A549 (cell line): Measurements from ENCODE around the gene PIPOX.

ENCODE experiments used
- BHLHE40 ChIP-seq: IDR thresholded peaks from 2 replicates; pipeline ENCODE4 v1.6.1; 2012; ENCODE audit warnings: low read depth, low read length, inconsistent platforms
- EP300 ChIP-seq, 2 experiments: fragments of >200 bp; sonication (Bioruptor Twin); formaldehyde crosslinking; IDR thresholded peaks; 2 replicates in 1 of 2; 3 replicates in 1 of 2; pipeline ENCODE4 v1.6.1; 2016 to 2017
- FOSL2 ChIP-seq, 2 experiments: fragments of 450-650 bp in 1 of 2; fragments of >200 bp in 1 of 2; sonication (Bioruptor Twin) in 1 of 2; formaldehyde crosslinking; IDR thresholded peaks; 2 replicates each; pipeline versions ENCODE4 v1.5.0 to v1.6.1; 2016 to 2020; ENCODE audit warnings: mild to moderate bottlenecking in 1 of 2, moderate library complexity in 1 of 2
- HDAC2 ChIP-seq: fragments of 200-600 bp; sonication (generic); IDR thresholded peaks from 2 replicates; pipeline ENCODE4 v1.6.1; 2016
- JUN ChIP-seq, 2 experiments: fragments of >200 bp; sonication (Bioruptor Twin); formaldehyde crosslinking; IDR thresholded peaks; 2 replicates in 1 of 2; 3 replicates in 1 of 2; pipeline ENCODE4 v1.6.1; 2016 to 2017
- POLR2A ChIP-seq: IDR thresholded peaks from 2 replicates; pipeline ENCODE4 v1.6.1; 2012; ENCODE audit warnings: mild to moderate bottlenecking, low read length
- SMC3 ChIP-seq: fragments of >200 bp; sonication (Bioruptor Twin); formaldehyde crosslinking; IDR thresholded peaks from 3 replicates; pipeline ENCODE4 v1.6.1; 2018; ENCODE audit warnings: inconsistent platforms
- ZSCAN20 ChIP-seq: fragments of 250-450 bp; sonication (Bioruptor Pico); IDR thresholded peaks from 2 replicates; pipeline ENCODE4 v1.8.0; 2022; ENCODE audit warnings: mild to moderate bottlenecking, moderate library complexity
- TF ChIP-seq, protein P1 (sequence below): fragments of >200 bp; sonication (Bioruptor Twin); formaldehyde crosslinking; IDR thresholded peaks from 3 replicates; pipeline ENCODE4 v1.5.1; 2016
- TF ChIP-seq, protein P2 (sequence below): IDR thresholded peaks from 2 replicates; pipeline ENCODE4 v1.6.1; 2012

DNA sequence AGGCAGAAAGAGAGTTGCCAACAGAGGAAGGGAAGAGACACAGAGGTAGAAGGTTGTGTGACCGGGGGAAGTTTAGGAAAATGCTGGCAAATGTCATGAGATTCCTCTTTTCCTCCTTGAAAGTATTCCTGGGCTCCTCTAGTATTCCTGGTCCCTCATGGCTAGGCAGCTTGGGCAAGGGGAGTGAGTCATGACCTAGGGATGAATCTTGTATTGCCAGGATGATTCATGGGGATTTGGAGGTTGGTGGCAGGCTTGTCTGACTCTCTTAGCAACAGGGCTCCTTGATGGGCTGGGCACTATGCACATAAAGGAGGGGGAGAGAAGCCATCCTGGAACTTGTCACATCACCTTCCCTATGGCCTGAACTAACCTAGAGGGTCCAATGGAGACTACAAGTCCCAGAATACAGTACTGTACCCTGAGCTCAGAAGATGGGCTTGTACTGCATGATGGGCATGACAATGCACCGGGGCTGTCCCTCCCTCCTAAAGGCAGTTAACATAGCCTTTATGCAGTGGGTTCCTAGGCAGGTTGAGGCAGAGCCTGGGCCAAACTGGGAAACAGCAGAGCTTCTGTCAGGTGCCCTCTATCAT, 35.0 kb upstream of the PIPOX start:
- no peak for TF ChIP-seq POLR2A
- TF ChIP-seq, protein P1, sequence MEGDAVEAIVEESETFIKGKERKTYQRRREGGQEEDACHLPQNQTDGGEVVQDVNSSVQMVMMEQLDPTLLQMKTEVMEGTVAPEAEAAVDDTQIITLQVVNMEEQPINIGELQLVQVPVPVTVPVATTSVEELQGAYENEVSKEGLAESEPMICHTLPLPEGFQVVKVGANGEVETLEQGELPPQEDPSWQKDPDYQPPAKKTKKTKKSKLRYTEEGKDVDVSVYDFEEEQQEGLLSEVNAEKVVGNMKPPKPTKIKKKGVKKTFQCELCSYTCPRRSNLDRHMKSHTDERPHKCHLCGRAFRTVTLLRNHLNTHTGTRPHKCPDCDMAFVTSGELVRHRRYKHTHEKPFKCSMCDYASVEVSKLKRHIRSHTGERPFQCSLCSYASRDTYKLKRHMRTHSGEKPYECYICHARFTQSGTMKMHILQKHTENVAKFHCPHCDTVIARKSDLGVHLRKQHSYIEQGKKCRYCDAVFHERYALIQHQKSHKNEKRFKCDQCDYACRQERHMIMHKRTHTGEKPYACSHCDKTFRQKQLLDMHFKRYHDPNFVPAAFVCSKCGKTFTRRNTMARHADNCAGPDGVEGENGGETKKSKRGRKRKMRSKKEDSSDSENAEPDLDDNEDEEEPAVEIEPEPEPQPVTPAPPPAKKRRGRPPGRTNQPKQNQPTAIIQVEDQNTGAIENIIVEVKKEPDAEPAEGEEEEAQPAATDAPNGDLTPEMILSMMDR: no peak
- no peak for TF ChIP-seq EP300 (IDR thresholded peaks at IDR 0.05)
- TF ChIP-seq BHLHE40: no peak
- TF ChIP-seq, protein P2, sequence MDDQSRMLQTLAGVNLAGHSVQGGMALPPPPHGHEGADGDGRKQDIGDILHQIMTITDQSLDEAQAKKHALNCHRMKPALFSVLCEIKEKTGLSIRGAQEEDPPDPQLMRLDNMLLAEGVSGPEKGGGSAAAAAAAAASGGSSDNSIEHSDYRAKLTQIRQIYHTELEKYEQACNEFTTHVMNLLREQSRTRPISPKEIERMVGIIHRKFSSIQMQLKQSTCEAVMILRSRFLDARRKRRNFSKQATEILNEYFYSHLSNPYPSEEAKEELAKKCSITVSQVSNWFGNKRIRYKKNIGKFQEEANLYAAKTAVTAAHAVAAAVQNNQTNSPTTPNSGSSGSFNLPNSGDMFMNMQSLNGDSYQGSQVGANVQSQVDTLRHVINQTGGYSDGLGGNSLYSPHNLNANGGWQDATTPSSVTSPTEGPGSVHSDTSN: no peak
- TF ChIP-seq SMC3: no peak
- TF ChIP-seq FOSL2 (IDR thresholded peaks at IDR 0.05): peak; percentile 77
- peak; percentile 92 for TF ChIP-seq FOSL2 (CRISPR knock-in tag; IDR thresholded peaks at IDR 0.05)
- no peak for TF ChIP-seq ZSCAN20 (CRISPR knock-in tag)
- TF ChIP-seq HDAC2: no peak
- TF ChIP-seq JUN (IDR thresholded peaks at IDR 0.05): no peak
